GM21786 (cell line): Measurements from ENCODE around the gene BAIAP2L1.

Experiments
- ATAC-seq: cut with Tn5 transposase; IDR thresholded peaks from one replicate; pipeline ENCODE4 v1.9.1; 2021; ENCODE audit not compliant: unreplicated experiment

The BAIAP2L1 gene

GRCh38 chr7:98280791-98281756, 119.8 kb downstream of the BAIAP2L1 start, which contains the start of gene BRI3:
BRI3 (plus strand) TSS chr7:98281686; CDS start chr7:98281796, 110 bp downstream.
- ATAC-seq, result peak; percentile 85

- ATAC-seq, result no peak
These were observed 120.6 kb downstream of the BAIAP2L1 start for GRCh38 chr7:98280296-98280695.

- no peak for ATAC-seq
These were observed 122.0 kb downstream of the BAIAP2L1 start for GRCh38 chr7:98278936-98279335.

GRCh38 chr7:98278408-98278807, 122.5 kb downstream of the BAIAP2L1 start:
- no peak for ATAC-seq

GRCh38 chr7:98276241-98276761, 124.6 kb downstream of the BAIAP2L1 start:
- ATAC-seq, result no peak

- ATAC-seq, result no peak
These were observed 133.6 kb downstream of the BAIAP2L1 start for GRCh38 chr7:98267303-98267702.

- no peak for ATAC-seq
These were observed 134.1 kb downstream of the BAIAP2L1 start for GRCh38 chr7:98266840-98267239.

- ATAC-seq, result no peak
These were observed 135.0 kb downstream of the BAIAP2L1 start for GRCh38 chr7:98265841-98266271.

GRCh38 chr7:98257701-98258100, 143.2 kb downstream of the BAIAP2L1 start:
- ATAC-seq, result no peak

- no peak for ATAC-seq
These were observed 144.5 kb downstream of the BAIAP2L1 start for GRCh38 chr7:98256431-98256830.

GRCh38 chr7:98254951-98255610, 145.8 kb downstream of the BAIAP2L1 start:
- no peak for ATAC-seq

GRCh38 chr7:98254516-98254915, 146.4 kb downstream of the BAIAP2L1 start:
- no peak for ATAC-seq

GRCh38 chr7:98252425-98253054, 148.3 kb downstream of the BAIAP2L1 start:
- peak; percentile 27 for ATAC-seq

- ATAC-seq, result peak; percentile 97
These were observed 149.1 kb downstream of the BAIAP2L1 start, which contains the start of gene TECPR1 for GRCh38 chr7:98251601-98252424. TECPR1 (minus strand) TSS chr7:98252232; CDS start chr7:98246146, 6,086 bp downstream.

GRCh38 chr7:98251231-98251600, 149.7 kb downstream of the BAIAP2L1 start:
- ATAC-seq, result peak; percentile 26

GRCh38 chr7:98250789-98251188, 150.1 kb downstream of the BAIAP2L1 start:
- peak; percentile 18 for ATAC-seq

GRCh38 chr7:98249106-98249505, 151.8 kb downstream of the BAIAP2L1 start:
- no peak for ATAC-seq

GRCh38 chr7:98248156-98248555, 152.7 kb downstream of the BAIAP2L1 start:
- no peak for ATAC-seq

GRCh38 chr7:98244871-98245270, 156.0 kb downstream of the BAIAP2L1 start:
- ATAC-seq, result no peak

GRCh38 chr7:98242934-98243333, 158.0 kb downstream of the BAIAP2L1 start:
- no peak for ATAC-seq
